ENCODE results near the gene ADCY1. TPM values are rescaled to one million over a fixed set of nuclear protein-coding genes. Genes with fewer than 3 reads are reported as not detected.
"Not testable (repeated sequence)": the region's sequence is repeated elsewhere in the genome, so short reads cannot be mapped to it uniquely, and the experiment has no call there.

Gene ADCY1
- total RNA-seq, 1 donor from 2014 or later = 3.1 TPM

DNA sequence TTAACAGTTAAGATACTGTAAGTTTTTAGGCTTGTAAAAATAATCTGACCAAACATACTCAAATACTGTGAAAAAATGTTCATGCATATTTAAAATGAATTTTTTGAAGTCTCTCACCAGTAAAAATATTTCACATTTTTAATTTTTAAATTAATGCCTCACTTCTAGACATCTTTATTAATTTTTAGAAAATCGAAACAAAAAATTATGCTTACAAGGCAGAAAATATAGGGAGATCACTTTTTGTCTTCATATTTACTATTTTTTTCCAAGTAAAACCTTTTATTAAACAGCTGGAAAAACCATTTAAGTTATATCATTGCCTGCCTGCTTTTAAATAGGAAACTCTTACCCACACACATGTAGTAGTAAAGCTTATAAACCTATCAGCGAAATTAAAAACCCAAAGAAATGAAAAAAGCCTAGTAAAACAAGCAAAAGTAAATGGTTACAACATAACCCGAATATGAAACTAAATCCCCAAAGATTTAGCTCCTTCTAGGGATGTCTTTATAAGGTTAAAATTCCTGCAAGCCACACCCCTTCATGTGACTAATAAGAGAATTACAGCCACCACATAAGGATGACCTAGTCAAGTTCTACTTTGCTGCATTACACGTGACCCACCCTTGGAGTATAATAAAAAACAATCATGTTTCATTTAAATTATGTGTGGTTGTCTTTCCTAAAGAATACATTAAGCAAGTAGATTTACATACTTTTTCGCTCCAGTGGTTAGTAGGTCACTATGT, 157.7 kb downstream of the ADCY1 start:
- intact Hi-C loops (cut with micrococcal nuclease) = not testable (repeated sequence)

DNA sequence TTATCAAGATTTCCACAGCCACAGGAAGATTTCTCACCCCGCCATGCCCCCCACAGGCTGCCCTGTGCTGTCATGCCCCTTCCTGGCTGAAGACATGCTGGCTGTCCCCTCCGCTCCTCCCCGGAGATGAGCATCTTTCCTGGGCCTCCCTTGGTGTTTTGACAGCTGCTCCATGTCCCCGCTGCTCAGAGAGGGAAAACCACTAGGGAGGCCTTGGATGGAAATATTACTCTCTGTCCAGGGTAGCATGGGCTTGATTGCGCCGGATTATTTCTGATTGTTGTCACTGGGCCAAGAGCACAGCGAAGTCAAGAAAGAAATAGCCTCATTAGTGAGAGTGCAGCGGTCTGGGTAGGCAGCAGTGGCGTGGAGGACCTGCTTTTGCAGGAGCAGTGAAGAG, 164.8 kb downstream of the ADCY1 start:
- intact Hi-C loops (cut with micrococcal nuclease) = not testable (repeated sequence)

DNA sequence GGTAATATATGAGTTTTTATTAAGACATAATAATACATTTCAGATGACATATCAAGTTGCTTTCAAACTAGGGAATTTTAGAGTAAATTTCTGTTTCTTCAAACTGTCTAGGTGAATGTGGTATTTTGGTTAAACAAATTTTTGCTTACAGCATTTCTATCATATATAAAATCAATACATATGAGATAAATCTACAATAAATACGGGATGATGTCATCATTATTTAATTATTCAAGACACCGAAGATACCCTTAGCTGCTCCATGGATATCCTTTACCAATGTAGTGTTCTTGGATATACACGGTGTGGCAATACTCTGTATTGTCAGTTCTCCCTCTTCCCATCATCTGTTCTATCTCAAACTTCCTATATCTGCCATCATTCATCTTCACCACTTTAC, 166.4 kb downstream of the ADCY1 start:
- intact Hi-C loops (cut with micrococcal nuclease) = not testable (repeated sequence)

GRCh38 chr7:45748976-45749375, 174.8 kb downstream of the ADCY1 start:
- intact Hi-C loops (cut with micrococcal nuclease) = not testable (repeated sequence)

GRCh38 chr7:45751352-45751751, 177.2 kb downstream of the ADCY1 start:
- intact Hi-C loops (cut with micrococcal nuclease) = not testable (repeated sequence)

GRCh38 chr7:45756333-45756732, 182.2 kb downstream of the ADCY1 start:
- intact Hi-C loops (cut with micrococcal nuclease) = not testable (repeated sequence)

- intact Hi-C loops (cut with micrococcal nuclease) = not testable (repeated sequence)
These were observed 182.6 kb downstream of the ADCY1 start for GRCh38 chr7:45756757-45757156.

DNA sequence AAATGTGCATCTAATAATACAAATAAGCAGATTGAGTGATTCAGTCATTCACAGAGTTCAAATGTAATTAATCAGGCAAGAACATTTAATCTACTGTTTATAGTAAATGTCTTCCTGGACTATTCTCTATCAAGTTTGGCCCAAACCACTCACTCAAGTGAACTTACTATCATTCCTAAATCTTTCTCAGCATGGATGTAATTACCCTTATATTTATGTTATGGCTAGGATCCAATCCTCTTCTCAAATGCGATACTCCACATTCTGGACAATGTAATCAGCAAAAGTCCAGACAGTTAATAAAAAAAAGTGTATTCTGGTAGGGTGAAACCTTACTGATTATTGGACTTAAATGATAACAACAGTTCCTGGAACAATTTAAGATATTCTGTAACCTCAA, 185.3 kb downstream of the ADCY1 start:
- intact Hi-C loops (cut with micrococcal nuclease) = not testable (repeated sequence)

- intact Hi-C loops (cut with micrococcal nuclease) = loop anchor here (10.0 kb wide), 1 partner anchor 767 kb away; no protein-coding TSS in a partner anchor
These were observed 187.5 kb downstream of the ADCY1 start for GRCh38 chr7:45761545-45762205.

GRCh38 chr7:45762225-45762994, 188.2 kb downstream of the ADCY1 start:
- intact Hi-C loops (cut with micrococcal nuclease) = loop anchor here (10.0 kb wide), 1 partner anchor 768 kb away; no protein-coding TSS in a partner anchor

DNA sequence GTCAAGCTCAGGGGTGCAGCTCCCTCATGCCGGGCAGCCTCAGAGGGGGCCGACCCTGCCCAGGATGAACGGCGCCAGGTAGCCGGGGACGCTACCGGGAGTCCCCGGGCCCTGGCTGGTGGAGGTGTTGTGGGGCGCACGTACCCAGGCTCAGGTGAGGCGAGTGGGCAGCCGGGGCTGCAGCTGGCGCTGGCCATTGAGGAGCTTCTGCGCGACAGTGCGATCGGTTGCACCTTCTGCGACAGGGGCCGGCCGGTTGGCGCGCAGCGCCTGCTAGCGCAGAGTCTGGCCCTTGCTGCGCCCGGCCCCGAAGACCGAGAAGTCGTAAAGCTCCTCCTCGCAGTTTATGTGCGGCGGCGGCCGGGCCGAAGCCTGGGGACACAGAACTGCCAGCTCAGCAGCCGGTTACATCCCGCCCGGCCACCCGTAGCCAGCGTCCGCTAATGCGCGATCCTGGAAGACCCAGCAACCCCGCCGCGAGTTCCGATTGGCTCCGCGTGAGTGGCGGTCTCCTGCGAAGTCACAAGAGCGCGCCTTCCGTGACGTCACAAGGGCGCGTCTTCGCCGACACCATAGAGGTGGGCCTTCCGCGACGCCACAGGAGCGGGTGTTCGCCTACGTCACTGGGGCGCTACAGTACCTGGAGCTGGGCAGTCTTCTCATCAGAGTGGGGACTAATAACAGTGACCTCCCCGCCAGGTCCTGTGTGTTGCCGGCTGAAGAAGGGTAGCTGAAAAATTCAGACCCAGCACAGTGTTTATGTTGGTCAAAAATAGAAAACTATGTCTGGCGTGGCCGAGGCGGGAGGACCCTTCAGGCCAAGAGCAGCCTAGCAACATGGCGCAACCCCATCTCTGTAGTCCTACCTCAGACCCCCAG, 194.6 kb downstream of the ADCY1 start:
- intact Hi-C loops (cut with micrococcal nuclease) = loop anchor here (10.0 kb wide), 1 partner anchor 774 kb away; no protein-coding TSS in a partner anchor

DNA sequence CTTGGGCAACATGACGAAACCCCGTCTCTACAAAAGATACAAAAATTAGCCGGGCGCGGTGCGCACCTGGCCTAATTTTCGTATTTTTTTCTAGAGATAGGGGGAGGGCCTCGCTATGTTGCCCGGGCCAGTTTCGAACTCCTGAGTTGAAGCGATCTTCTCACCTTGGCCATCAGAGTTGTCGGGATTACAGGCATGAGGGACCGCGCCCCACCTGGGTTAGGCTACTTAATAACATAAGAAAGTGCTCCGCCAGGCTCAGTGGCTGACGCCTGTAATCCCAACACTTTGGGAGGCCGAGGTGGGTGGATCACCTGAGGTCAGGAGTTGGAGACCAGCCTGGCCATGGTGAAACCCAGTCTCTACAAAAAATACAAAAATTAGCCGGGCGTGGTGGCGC, 195.5 kb downstream of the ADCY1 start:
- intact Hi-C loops (cut with micrococcal nuclease) = loop anchor here (10.0 kb wide), 1 partner anchor 775 kb away; no protein-coding TSS in a partner anchor
